Neural cell (in vitro differentiated cells): ENCODE measurements around the gene GPR84. TPM values are rescaled to one million over a fixed set of nuclear protein-coding genes. Genes with fewer than 3 reads are reported as not detected.
A peak's percentile ranks its signal among the peaks of the same experiment; 100 is the strongest.

Experiments
- H2AFZ ChIP-seq: fragments of 200-600, 300-800 bp; sonication (generic), shearing (Covaris generic); 2 replicates; pipeline ENCODE4 v1.6.0; 2014; ENCODE audit warnings: low read depth, mild to moderate bottlenecking, antibody characterized with exemption, low read length, moderate library complexity
- H3F3A ChIP-seq: fragments of 200-600 bp; shearing (Covaris generic); 2 replicates; pipeline ENCODE4 v1.6.1; 2016; ENCODE audit warnings: mild to moderate bottlenecking, moderate library complexity, mixed read lengths, antibody characterized with exemption, low read length; ENCODE audit not compliant: insufficient read depth, poor library complexity, severe bottlenecking
- H3K27ac ChIP-seq: fragments of 200-600, 300-800 bp; sonication (generic), shearing (Covaris generic); 2 replicates; pipeline ENCODE4 v1.5.1; 2014; ENCODE audit warnings: mild to moderate bottlenecking, low read length, moderate library complexity
- H3K27me3 ChIP-seq: fragments of 300-800, 200-600 bp; sonication (generic), shearing (Covaris generic); 2 replicates; pipeline ENCODE4 v1.6.0; 2014; ENCODE audit warnings: mild to moderate bottlenecking, low read depth, low read length, moderate library complexity; ENCODE audit not compliant: insufficient read depth
- H3K36me3 ChIP-seq: fragments of 300-800, 200-600 bp; sonication (generic), shearing (Covaris generic); 2 replicates; pipeline ENCODE4 v1.5.1; 2014; ENCODE audit warnings: mild to moderate bottlenecking, antibody characterized with exemption, low read length, moderate library complexity; ENCODE audit not compliant: insufficient read depth
- H3K4me2 ChIP-seq: fragments of 300-800, 200-600 bp; sonication (generic), shearing (Covaris generic); 2 replicates; pipeline ENCODE4 v1.6.0; 2014; ENCODE audit warnings: mild to moderate bottlenecking, low read length
- H3K4me3 ChIP-seq: fragments of 300-800, 200-600 bp; sonication (generic), shearing (Covaris generic); 2 replicates; pipeline ENCODE4 v1.5.1; 2014; ENCODE audit warnings: mild to moderate bottlenecking, low read length, moderate library complexity
- H3K79me2 ChIP-seq: fragments of 200-600 bp; shearing (Covaris generic); replicated peaks from 2 replicates; pipeline ENCODE4 v1.6.0; 2014; ENCODE audit warnings: mild to moderate bottlenecking, low read length, moderate library complexity; ENCODE audit not compliant: insufficient read depth
- H3K9ac ChIP-seq: fragments of 300-800, 200-600 bp; sonication (generic), shearing (Covaris generic); 2 replicates; pipeline ENCODE4 v1.6.1; 2016; ENCODE audit warnings: mild to moderate bottlenecking, low read length, mixed read lengths
- H3K9me2 ChIP-seq: fragments of 200-600 bp; shearing (Covaris generic); 2 replicates; pipeline ENCODE4 v1.6.1; 2016; ENCODE audit warnings: mild to moderate bottlenecking, low read length, mixed read lengths; ENCODE audit not compliant: insufficient read depth
- H3K9me3 ChIP-seq: fragments of 200-600, 300-800 bp; sonication (generic), shearing (Covaris generic); 2 replicates; pipeline ENCODE4 v1.6.1; 2016; ENCODE audit warnings: mild to moderate bottlenecking, mixed run types, low read length, moderate library complexity, mixed read lengths
- H4K20me1 ChIP-seq: fragments of 200-600 bp; shearing (Covaris generic); 2 replicates; pipeline ENCODE4 v1.6.1; 2016; ENCODE audit warnings: mild to moderate bottlenecking, mixed run types; ENCODE audit not compliant: insufficient read depth
- EP300 ChIP-seq: fragments of 450-650 bp; conservative IDR thresholded peaks from 2 replicates; pipeline ENCODE4 v1.6.1; 2014; ENCODE audit warnings: antibody characterized with exemption, mild to moderate bottlenecking, moderate library complexity; ENCODE audit not compliant: poor library complexity, severe bottlenecking
- EZH2 ChIP-seq: fragments of 200-600, 300-800 bp; shearing (Covaris generic), sonication (generic); IDR thresholded peaks from 2 replicates; pipeline ENCODE4 v1.6.1; 2014; ENCODE audit warnings: antibody characterized with exemption, low read length, borderline replicate concordance, mild to moderate bottlenecking; ENCODE audit not compliant: insufficient read depth, poor library complexity, severe bottlenecking
- MXI1 ChIP-seq: fragments of 450-650 bp; conservative IDR thresholded peaks from 2 replicates; pipeline ENCODE4 v1.6.1; 2014; ENCODE audit warnings: antibody characterized with exemption, mild to moderate bottlenecking; ENCODE audit not compliant: poor library complexity, severe bottlenecking
- POLR2AphosphoS5 ChIP-seq: IDR thresholded peaks from 2 replicates; pipeline ENCODE4 v1.6.1; 2012
- RAD21 ChIP-seq: fragments of 450-650 bp; conservative IDR thresholded peaks from 2 replicates; pipeline ENCODE4 v1.6.1; 2014; ENCODE audit warnings: antibody characterized with exemption, mild to moderate bottlenecking, moderate library complexity
- REST ChIP-seq: IDR thresholded peaks from 2 replicates; pipeline ENCODE4 v1.6.1; 2012; ENCODE audit warnings: borderline replicate concordance
- SMC3 ChIP-seq: fragments of 450-650 bp; conservative IDR thresholded peaks from 2 replicates; pipeline ENCODE4 v1.6.1; 2014; ENCODE audit warnings: antibody characterized with exemption, mild to moderate bottlenecking, moderate library complexity; ENCODE audit not compliant: poor library complexity
- TAF1 ChIP-seq: IDR thresholded peaks from 2 replicates; pipeline ENCODE4 v1.6.1; 2012; ENCODE audit warnings: low read depth
- polyA plus RNA-seq: library from polyadenylated mRNA; depleted of rRNA; stranded (reverse); fragments of >200 nt; gene quantifications from 2 replicates; pipeline ENCODE4 v1.2.3, GENCODE V29; 2014
- TF ChIP-seq, protein P1 (sequence below): fragments of 450-650 bp; IDR thresholded peaks from 2 replicates; pipeline ENCODE4 v1.5.1; 2014; ENCODE audit warnings: antibody characterized with exemption, mild to moderate bottlenecking, moderate library complexity; ENCODE audit not compliant: poor library complexity, severe bottlenecking

GPR84 gene
- polyA plus RNA-seq, 1 donor from 2014 or later = not detected

- Histone ChIP-seq H3K27ac (no peak overlapping the region), H3K27me3 (no peaks in the 10 kb centered on the region), H3K4me3 (no peak overlapping the region), H3K79me2 (peaks cover 4% of the 10 kb centered on the region), H4K20me1 (no peaks in the 10 kb centered on the region), H3F3A (peaks cover 4% of the 10 kb centered on the region), H2AFZ (no peak overlapping the region), H3K9ac (no peak overlapping the region), H3K36me3 (no peaks in the 10 kb centered on the region), H3K4me2 (no peak overlapping the region), H3K9me2 (no peaks in the 10 kb centered on the region), H3K9me3 (no peaks in the 10 kb centered on the region)
- no peak for TF ChIP-seq EZH2
- no peak for TF ChIP-seq RAD21
- TF ChIP-seq, protein P1, sequence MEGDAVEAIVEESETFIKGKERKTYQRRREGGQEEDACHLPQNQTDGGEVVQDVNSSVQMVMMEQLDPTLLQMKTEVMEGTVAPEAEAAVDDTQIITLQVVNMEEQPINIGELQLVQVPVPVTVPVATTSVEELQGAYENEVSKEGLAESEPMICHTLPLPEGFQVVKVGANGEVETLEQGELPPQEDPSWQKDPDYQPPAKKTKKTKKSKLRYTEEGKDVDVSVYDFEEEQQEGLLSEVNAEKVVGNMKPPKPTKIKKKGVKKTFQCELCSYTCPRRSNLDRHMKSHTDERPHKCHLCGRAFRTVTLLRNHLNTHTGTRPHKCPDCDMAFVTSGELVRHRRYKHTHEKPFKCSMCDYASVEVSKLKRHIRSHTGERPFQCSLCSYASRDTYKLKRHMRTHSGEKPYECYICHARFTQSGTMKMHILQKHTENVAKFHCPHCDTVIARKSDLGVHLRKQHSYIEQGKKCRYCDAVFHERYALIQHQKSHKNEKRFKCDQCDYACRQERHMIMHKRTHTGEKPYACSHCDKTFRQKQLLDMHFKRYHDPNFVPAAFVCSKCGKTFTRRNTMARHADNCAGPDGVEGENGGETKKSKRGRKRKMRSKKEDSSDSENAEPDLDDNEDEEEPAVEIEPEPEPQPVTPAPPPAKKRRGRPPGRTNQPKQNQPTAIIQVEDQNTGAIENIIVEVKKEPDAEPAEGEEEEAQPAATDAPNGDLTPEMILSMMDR = no peak
- TF ChIP-seq TAF1 = no peak
- TF ChIP-seq REST = no peak
- no peak for TF ChIP-seq EP300
- TF ChIP-seq MXI1 = no peak
- TF ChIP-seq SMC3 = no peak
- no peak for TF ChIP-seq POLR2AphosphoS5
These were observed 1.2 kb downstream of the GPR84 start for GRCh38 chr12:54363047-54363446.

DNA sequence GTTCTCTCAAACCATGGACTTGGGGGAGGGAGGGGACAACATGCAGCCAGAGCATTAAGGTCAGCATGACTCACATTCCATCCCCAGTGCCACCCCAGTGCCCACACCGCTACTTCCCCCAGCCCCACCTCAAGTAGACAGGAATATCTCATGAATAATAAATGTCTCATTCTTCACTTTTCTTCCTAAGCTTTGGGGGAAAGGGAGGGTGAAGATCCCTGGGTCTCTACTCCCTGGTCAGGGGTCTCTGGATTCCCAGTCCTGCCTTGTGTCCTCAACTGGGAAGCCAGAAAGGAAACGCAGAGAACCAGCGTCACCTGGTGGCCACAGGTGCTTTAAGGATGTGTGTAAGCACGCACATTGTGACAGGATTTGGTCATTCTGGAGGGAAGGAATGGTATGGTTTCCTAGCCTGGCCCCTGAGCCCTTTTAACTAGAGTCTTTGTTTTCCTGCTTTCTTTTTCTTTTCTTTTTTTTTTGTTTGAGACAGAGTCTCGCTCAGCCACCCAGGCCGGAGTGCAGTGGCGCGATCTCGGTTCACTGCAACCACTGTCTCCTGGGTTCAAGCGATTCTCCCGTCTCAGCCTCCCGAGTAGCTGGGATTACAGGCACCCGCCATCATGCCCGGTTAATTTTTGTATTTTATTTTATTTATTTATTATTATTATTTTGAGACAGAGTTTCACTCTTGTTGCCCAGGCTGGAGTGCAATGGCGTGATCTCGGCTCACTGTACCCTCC, 3.4 kb downstream of the GPR84 start:
- H3K4me3 ChIP-seq = no peak overlapping the region
- H3K9me2 ChIP-seq = no peaks in the 10 kb centered on the region
- H3K79me2 ChIP-seq = peaks cover 17% of the 10 kb centered on the region
- no peak overlapping the region for H2AFZ ChIP-seq
- no peaks in the 10 kb centered on the region for H3K9me3 ChIP-seq
- peak overlapping the region; percentile 92 for H3K9ac ChIP-seq
- no peaks in the 10 kb centered on the region for H3K36me3 ChIP-seq
- no peaks in the 10 kb centered on the region for H4K20me1 ChIP-seq
- peaks cover 4% of the 10 kb centered on the region for H3F3A ChIP-seq
- no peak overlapping the region for H3K4me2 ChIP-seq
- no peaks in the 10 kb centered on the region for H3K27me3 ChIP-seq
- TF ChIP-seq RAD21 (peak; percentile 98), EZH2 (no peak), TAF1 (no peak), EP300 (no peak), MXI1 (no peak), POLR2AphosphoS5 (no peak), SMC3 (peak; percentile 98), REST (peak; percentile 48)
- TF ChIP-seq, protein P1 = peak; percentile 96
- peak overlapping the region; percentile 99 for H3K27ac ChIP-seq
